ENCODE results near the gene ANO1.

Gene ANO1

DNA sequence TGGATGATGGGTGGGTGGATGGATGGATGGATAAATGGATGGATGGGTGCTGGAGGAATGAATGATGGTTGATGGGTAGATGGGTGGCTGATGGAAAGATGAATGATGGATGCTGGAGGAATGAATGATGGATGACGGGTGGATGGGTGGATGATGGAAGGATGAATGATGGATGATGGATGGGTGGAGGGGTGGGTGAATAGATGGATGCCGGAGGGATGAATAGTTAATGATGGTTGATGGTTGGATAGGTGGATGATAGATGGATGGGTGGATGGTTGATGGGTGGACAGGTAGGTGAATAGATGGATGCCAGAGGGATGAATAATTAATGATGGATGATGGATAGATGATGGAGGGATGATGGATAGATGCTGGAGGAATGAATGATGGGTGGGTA is 41.4 kb downstream of the ANO1 start:
- no peak for DNase-seq

DNA sequence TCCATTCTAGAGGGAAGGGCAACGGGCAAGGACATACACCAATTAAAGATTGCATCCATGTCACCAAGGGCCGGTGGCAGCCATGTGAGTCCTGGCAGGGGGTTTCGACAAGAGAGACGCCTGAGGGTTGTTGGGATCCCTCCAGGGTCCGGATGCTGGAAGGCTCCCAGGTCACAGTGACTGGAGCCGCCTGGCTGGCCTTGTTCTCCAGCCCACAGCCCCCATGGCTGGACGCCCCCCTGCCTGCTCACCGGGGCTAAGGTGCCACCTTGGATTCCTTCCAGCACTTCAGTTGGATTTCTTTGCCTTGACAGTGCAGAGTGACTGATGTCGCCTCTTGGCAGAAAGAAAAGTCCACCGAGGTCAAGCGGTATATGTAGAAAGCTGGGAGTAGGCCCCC is 42.6 kb downstream of the ANO1 start:
- DNase-seq: no peak

DNA sequence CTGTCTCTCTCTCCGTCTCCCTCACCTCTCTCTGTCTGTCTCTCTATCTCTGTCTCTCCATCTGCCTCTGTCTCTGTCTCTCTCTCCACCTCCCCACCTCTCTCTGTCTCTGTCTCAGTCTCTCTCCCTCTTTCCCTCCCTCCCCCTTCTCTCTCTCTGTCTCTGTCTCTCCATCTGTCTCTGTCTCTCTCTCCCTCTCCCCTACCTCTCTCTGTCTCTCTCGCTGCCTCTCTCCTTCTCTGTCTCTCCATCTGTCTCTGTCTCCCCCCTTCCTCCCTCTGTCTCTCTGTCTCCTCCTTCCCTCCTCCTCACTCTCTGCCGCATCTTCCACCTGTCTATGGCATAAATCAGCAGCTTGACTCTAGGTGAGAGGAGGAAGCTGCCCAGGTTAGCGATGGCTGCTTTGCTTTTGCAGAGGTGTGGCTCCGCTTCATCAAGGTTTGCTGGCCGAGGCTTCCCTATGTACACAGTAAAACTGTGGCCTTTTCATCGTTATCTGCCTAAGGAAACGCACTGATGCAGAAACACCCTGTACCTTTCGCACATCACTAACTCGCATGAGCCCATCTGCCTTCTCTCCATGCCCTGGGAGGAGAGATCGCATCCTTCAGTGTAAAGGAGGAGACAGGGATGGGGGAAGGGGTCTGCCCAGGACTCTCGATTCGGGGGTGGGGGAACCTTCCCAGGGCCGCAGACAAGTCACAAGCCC is 44.5 kb downstream of the ANO1 start:
- DNase-seq: peak; percentile 24

DNA sequence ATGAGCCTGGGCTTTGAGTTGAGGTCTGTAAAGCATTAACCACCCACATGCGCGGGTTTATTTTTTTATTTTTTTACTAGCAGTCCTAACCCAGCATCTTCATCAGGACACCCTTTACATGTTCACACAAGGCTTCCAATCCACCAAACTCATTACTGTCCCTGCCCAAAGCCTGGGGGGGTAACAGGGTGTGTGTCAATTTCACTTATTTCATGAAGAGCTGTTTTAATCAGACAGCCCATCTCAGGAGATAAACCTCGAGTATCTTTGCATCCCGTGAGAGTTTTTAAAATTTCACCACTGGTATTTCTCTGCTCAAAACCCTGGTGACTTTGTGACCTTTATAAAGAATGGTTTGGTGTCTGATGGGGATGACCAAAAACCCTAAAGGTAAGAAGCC is 45.6 kb downstream of the ANO1 start:
- no peak for DNase-seq

DNA sequence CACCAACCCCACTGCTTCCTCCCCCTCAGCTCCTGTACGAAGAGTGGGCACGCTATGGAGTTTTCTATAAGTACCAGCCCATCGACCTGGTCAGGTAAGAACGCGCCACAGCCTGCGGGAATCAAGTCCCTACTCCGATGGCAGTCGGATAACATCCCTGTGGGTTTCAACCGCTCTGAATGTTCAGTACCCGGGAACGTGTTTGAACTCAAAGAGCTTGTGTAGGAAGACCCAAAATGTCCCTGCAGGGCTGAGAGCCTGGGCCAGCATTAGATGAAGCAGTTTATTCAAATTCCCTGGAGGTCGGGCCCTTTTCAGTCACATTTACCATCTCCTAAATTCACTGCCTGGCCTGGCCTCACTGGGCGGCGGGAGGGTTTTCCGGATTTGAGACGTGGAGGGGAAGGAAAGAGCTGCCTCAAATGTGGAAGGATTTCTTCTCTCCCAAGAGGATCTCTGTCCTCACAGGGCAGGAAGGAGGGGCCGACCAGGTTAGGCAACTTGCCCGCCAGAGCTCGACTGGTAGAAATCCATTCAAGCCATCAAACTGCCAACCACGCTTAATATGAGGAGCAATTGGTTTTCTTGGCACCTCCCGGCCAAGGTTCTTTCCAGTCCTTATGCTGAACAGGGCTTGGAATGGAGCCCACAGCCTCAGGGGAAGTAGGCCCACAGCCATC is 46.3 kb downstream of the ANO1 start:
- DNase-seq: no peak

DNA sequence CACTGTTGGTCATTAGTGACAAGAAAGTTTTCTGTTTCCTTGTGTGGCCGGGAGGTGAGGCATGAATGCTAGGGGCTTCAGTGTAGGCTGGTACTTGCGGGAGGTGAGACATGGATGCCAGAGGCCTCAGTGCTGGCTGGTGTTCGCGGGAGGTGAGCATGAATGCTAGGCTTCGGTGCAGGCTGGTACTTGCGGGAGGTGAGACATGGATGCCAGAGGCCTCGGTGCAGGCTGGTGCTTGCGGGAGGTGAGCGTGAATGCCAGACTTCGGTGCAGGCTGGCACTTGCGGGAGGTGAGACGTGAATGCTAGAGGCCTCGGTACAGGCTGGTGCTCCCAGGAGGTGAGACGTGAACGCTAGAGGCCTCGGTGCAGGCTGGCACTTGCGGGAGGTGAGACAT is 48.4 kb downstream of the ANO1 start:
- no peak for DNase-seq

DNA sequence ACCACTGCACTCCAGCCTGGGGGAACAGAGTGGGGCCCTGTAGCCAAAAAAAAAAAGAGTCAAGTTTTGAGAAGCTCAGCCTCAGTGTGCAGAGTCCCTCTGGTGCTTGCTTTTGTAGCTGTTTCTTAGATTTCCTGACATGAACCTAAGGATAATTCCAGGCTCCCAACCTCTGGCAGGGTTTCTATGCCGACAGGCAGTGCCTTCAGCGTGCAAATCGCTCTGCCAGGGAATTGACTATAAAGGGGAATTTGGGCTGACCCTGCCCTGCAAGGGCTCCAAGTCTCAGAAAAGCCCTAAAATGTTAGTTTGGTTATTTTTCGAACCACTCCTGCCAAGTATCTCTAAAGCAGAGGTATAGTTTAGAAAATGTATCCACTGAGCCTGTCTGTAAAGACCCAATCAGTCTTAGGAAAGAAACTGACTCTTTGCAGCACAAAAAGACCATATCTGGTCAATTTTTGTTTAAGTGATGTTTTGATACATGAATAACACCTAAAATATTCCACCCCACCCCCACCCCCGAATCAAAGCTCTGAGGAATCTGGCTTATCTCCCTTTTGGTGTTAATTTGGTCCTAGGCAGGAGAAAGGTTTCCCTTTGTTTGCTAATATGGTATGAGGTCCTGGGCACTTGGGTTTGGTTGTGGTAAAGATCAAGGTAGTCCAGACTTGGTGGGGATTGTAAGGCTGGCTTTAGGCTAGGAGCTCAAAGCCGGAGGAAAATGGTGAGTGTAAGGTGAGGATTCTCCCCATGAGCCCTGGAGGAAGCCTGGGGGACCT is 49.7 kb downstream of the ANO1 start:
- no peak for DNase-seq

DNA sequence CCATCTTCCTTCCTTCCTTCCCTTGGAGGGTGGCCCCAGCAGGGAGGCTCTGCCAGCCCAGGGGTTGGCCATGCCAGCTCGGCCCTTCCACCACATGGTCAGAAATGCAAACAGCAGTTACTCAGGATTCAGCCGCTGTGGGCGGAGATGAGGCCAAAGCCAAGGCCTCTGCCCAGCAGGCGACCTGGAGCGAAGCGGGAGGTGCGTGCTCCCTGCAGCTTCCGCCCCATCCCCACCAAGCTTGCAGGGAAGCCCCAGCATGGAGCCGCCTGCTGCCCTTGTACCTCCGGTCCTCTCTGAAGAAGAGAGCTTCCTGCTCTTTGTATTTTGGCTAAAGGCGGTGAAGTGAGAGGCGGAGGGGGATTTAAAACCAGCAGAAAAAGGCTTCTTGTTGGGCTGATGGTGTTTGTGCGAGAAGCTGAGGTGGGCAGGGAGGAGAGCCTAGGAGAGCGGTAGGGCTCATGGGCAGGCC is 50.4 kb downstream of the ANO1 start:
- peak; percentile 69 for DNase-seq

DNA sequence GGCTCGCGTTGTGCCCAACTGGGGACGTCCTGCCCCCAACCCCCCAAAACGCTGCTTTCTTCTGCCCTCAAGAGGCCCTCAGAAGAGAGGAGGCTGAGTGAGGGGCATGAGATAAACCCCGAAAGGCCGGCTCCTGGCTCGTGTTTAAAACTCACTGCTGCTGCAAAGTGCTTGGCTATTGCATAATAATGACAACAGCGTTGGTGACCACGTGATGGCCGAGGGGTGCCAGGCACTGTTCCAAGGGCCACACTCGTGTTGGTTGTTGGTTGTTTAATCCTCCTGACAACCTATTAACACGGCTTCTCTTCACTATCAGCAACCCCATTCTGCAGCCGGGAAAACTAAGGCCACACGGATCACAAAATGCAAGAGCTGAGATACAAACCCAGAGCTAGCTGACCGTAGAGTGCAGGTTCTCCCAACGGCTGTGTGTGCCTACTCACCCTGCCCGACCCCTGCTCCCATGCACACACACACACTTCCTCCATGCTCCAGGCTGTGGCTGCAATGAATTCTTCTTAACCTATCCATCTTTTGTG is 51.0 kb downstream of the ANO1 start:
- DNase-seq: no peak

DNA sequence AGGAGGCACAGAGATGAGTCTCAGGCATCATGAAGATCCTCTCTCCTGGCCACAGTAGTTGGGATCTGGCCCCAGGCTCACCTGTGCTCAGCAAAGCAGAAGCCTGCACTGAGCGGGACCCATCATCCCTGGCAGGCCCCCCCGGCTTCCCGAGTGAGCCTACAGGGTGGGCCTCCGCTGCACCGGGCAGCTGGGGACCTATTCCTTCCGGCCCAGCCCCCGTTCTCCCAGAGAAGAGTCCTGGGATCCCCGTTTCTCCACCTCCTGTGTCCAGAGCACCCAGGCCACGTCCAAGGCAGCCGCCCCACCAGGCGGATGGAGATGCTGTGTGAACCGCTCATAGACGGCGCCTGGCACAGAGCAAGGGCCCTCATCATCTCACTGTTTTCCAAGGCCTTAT is 52.5 kb downstream of the ANO1 start:
- no peak for DNase-seq

DNA sequence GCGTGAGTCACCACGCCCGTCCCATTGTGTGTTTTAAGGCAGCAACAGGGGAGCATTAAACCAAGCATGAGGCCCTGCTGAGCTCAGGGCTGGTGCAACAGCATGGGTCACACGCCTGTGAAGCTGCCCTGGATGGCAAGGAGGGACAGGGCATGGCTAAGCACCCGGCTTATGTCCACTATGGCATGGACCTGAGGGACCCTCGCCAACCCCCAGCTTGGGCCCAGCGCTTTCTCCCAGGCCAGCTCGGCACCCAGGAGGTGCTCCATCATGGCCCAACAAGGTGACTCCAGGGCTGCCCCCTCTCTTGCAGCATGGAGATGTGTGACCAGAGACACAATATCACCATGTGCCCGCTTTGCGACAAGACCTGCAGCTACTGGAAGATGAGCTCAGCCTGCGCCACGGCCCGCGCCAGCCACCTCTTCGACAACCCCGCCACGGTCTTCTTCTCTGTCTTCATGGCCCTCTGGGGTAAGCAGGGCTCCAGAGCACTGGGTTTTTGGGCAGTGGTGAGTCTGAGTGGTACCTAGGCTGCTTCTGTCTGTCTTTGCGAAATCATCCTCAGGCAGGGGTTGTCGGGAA is 53.6 kb downstream of the ANO1 start:
- DNase-seq: no peak

DNA sequence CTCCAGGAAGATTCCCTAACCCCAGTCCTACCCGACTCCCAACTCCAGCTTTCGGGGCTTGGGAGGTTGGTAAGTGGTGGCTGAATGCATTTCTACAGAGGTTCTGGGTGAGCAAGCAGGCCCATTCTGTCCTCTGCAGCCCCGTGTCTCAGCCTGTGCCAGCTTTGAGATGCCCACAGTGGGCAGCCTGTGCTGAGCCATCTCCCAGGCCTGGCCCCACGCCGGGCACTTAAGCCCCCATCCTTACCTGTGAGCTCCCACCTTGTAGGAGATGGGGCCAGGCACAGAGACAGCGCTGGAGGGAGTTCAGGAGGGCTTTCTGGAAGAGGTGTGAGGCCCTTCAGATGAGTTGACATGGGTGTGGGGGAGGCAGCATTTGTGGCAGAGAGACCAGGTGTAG is 54.5 kb downstream of the ANO1 start:
- DNase-seq: no peak

DNA sequence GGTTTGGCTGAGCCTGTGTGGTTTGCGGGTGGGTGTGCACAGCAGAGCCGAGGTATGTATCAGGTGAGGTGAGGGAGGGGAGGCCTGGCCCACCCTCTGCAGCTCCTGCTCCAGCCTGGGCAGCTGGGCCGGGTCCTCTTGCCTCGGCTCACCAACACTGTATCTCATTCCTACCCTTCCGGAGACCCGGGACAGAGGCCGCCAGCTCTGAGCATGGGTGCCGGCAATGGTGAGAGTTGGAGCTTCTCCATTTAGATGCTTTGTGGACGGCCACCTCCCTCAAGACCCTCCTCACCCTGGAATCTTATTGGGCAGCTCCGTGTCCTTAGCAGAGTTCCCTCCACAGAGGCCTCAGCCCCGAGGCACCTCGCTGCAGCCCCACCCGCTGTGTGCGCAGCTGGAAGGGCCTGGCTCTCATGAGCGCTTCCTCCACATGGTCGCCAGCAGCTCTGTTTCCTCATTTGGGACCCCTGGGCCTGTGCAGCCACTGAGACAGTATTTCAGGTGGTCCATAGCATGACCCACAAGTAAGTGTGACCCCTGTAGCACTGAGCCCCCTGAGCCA is 55.7 kb downstream of the ANO1 start:
- DNase-seq: no peak

DNA sequence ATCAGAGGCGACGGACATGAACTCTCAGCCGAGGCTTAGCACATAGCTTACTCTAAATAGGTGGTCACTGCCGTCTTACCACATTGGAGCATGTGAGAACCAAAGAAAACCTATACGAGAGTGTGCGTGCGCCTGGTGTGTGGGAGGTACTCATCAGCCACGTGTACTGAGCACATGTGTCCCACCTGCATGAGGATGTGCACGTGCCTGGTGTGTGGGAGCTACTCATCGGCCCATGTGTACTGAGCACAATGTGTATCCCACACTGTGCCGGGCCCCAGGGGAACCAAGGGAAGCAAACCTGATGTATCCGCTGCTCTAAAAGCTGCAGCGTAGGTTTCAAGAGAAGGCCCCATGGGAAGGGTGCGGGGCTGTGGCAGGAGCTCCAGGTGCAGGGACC is 56.4 kb downstream of the ANO1 start:
- peak; percentile 22 for DNase-seq

DNA sequence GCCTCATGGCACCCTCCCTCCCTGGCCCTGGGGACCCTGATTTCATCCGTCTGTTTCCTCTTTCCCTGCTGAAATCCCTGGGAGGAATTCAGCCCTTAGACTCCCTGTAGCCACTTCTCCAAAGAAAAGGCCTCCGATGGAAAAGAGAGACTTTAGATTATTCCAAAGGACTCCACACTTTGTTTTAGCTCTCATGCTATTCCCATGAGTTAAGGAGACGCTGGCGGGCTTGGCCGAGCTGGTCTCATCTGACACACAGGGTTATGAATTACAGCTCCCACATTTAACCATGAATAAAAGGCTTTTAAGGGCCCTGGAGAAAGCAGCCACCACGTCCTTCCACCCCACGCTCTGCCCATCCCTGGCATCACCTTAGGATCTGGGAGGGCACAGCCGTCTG is 57.0 kb downstream of the ANO1 start:
- no peak for DNase-seq

DNA sequence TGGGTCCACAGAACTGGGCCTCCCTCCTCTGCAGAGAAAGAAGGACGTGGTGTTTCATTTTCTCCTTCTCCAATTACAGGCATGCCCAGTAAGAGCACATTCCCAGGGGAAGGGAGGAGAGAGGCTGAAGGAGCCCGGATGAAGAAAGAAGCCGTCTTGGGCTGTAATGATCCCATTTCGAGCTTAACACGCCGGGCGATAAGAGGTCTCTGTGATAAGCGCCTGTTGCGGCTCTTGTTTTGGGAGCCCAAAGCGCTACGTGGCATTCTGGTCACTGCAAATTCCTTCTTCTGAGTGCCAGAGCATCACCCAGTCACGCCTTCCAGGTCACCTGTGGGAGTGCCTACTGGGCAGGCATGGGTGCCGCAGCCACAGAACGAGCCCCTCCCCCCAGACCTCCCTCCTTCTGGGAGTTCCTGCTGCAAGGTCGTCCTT is 57.5 kb downstream of the ANO1 start:
- DNase-seq: no peak

DNA sequence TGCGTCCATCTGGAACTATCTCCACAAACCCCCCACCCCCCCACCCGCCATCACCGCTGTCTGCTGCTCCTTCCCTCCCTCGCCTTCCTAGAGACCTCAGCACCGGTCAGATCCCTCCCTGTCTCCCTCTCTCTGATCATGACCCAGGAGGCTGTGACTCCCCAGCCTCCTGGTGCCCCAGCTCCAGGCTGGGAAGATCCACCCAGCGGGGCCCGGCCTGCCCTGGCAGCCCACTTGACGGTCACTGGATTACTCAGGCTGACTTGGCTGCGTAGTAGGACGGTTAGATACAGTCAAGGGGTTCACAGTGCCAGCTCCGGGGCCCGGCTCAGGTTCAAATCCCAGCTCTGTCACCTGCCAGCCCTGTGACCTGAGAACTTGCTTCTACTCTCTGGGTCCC is 59.3 kb downstream of the ANO1 start:
- DNase-seq: no peak

DNA sequence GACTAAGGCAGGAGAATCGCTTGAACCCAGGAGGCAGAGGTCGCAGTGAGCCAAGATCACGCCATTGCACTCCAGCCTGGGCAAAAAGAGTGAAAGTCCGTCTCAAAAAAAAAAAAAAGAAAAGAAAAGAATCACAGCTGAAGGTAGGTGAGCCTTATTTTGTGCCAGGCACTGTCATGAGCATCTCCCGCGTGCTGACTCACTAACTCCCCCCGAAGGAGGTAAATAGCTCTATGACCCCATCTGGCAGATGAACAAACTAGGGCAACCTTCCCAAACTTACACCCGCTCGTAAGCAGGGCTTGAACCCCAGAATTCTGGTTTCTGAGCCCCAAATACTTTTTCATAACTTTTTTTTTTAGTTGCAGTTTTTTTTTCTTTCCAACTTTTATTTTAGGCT is 60.3 kb downstream of the ANO1 start:
- DNase-seq: no peak

DNA sequence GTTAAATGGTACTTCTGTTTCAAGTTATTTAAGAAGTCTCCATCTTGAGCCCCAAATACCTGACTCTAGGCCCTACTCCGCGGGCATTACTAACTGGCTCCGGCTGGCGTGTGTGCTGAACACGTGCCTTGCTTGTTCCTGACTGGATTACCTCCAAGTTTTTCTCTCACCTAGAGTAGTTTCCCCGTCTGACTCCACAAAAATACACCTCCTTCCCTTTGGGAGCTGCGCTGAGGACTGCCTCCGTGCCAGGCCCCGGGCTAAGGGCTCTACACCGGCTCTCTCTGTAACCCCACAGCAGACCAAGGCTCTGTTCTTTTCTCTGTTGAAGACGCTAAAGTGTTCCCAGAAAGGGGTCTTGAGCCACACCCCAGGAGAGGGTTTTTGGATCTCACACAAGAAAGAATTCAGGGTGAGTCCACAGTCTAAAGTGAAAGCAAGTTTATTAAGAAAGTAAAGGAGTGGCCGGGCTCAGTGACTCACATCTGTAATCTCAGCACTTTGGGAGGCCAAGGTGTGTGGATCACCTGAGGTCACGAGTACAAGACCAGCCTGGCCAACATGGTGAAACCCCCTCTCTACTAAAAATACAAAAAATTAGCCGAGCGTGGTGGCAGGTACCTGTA is 61.8 kb downstream of the ANO1 start:
- no peak for DNase-seq

DNA sequence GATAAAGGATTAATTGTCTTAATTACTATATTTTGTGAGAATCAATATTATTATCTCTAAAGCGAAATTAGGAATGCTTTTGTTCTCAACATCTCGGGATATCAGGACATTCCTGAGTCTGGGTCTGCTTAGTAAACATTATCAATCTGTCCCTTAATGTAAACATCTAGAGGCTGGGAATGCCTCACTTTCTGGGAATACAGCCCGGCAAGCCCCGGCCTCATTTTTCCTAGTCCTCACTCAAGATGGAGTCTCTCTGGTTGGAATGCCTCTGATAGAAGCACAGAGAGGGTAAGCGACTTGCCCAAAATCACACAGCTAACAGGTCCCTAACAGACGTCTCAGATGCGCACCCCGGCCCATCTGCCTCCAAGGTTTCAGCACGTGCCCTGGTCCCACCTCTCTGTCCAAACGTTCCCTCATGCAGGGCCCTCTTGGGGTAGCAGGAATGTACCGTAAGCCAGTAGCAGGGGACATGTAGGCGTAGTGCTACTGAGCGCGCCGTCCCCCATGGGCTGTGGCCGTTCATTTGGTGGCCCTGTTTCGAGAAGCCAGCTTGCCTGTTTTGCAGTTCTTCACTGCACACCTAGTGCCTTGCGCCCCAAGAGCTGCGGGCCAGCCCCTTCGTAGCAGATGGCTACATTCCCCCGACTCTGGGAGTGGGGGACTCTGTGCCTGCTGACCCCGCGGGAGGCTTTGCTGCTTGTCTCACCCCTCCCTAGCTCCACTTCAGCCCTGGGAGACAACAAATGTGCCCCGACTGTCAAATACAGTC is 62.8 kb downstream of the ANO1 start:
- no peak for DNase-seq

DNA sequence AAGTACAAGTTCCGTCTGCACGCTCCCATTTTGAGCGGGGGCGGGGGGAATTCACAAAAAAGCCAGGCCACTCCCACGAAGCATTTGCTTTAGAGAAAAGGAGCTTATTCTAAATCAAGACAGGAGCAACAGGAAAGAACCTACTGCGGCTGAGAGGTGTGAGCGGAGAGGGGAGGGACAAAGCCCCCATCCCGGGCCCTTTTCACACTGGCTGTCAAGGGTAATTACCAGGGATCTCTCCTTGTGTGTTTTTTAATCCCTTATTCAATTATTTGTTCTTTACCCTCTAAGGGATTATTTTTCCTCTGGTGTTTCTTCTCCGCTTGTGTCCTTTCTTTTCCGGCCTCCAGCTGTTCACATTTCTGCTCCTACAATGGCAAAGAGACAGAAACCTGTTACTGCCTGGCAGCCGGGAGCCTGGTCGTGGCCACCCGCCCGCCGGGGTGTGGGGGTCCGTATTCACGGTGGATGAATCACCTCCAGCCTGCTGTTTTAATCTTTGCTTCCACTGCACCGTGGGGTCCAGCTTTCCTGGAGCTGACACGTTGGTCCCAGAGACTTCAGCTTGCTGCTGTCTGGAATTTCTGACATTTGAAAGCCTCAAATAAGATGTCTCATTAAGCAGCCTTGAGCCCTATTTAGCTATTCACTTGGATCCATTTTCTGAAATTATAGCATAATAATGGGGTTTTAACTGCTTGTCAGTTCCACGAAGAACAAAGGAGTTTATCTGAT is 63.5 kb downstream of the ANO1 start:
- peak; percentile 86 for DNase-seq

All from NCI-H345 (cell line).